G401 (cell line): ENCODE data around the gene VPS29. TPM values are rescaled to one million over a fixed set of nuclear protein-coding genes. Genes with fewer than 3 reads are reported as not detected.
A peak's percentile ranks its signal among the peaks of the same experiment; 100 is the strongest.
"Not testable (repeated sequence)": the region's sequence is repeated elsewhere in the genome, so short reads cannot be mapped to it uniquely, and the experiment has no call there.

Experiments used
- DNase-seq: peaks from one replicate; pipeline ENCODE4 v3.0.0-alpha.2; 2015; ENCODE audit warnings: low spot score
- in situ Hi-C: cut with HindIII; loops from 2 replicates; pipeline ENCODE4 v1.10.0; 2016; ENCODE audit warnings: low sequenced_read_pairs, mixed read lengths
- total RNA-seq: library from RNA; depleted of rRNA; stranded (reverse); fragments of >200 nt; shearing (Covaris generic); gene quantifications from 2 replicates; pipeline ENCODE4 v1.2.3, GENCODE V29; 2014

VPS29 gene
- total RNA-seq, 1 experiment from 2014 or later: 35.3 TPM

GRCh38 chr12:110531741-110532333 lies 29.9 kb upstream of the VPS29 start:
- in situ Hi-C loops: no loop called here
- DNase-seq: peak; percentile 67

GRCh38 chr12:110530511-110530910 lies 28.6 kb upstream of the VPS29 start:
- DNase-seq: no peak
- in situ Hi-C loops: no loop called here

DNA sequence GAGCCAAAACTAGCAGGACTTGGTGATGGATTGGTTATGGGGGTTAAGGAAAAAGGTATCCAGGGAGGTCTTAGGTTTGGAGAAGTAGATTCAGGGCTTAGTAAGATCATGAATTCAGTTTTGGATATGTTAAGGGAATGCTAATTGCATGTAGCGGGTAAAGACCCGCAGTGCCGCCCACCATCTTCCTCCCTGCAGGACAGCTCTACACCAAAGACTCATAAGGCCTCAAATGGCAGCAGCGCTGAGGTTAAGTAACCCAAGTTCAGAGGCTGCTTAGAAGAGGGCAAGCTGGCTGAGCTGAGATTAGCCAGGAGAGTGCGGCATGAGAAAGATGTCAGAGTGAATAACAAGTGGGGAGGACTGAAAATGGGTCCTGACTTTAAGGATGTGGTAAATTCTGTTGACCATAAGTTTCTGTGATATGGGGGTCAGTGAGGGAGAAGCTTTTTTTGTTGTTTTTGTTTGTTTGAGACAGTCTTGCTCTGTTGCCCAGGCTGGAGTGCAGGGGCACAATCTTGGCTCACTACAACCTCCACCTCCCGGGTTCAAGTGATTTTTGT lies 26.4 kb upstream of the VPS29 start:
- DNase-seq: no peak
- in situ Hi-C loops: no loop called here

GRCh38 chr12:110520876-110521712 lies 19.2 kb upstream of the VPS29 start:
- DNase-seq, in situ Hi-C loops: not testable (repeated sequence)

GRCh38 chr12:110518014-110518413 lies 16.1 kb upstream of the VPS29 start:
- DNase-seq, in situ Hi-C loops: not testable (repeated sequence)

- DNase-seq: no peak
- in situ Hi-C loops: no loop called here
These were observed 15.1 kb upstream of the VPS29 start for GRCh38 chr12:110516995-110517394.

DNA sequence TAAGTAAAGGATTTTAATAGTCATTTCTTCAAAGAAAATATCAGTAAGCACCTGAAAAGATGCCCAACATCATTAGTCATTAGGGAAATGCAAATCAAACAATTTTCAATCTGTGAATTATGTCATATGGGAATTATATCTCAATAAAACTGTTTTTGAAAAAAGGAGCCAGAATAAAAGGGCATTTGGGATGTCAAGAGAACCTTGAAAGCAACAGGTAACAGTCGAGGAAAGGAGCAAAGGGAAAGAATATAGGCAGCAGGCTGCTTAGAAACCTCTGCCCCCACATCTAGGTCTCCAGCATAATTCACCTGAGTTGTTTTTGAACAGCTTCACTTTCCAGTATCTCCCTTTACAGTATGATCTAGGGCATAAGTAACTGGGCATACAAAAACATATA lies 12.5 kb upstream of the VPS29 start:
- in situ Hi-C loops: no loop called here
- DNase-seq: no peak

- in situ Hi-C loops: no loop called here
- no peak for DNase-seq
These were observed 11.9 kb upstream of the VPS29 start for GRCh38 chr12:110513842-110514241.

- in situ Hi-C loops: no loop called here
- DNase-seq: no peak
These were observed 6.2 kb upstream of the VPS29 start for GRCh38 chr12:110508071-110508586.

DNA sequence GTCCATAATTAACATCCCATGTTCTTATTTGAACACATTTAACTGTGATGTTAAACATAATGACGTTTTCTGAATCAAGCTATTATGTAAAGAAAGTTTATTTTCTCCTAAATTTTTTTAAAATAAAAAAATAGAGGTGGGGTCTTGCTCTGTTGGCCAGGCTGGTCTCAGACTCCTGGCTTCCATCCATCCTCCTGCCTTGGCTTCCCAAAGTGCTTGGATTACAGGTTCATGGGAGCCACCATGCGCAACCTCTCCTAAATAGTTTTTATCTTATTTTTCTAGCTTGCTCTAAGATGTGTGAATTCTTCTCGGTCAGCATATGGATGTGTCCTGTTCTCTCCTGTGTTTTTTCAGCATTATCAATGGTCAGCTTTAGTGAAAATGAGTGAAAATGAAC lies 3.4 kb upstream of the VPS29 start:
- in situ Hi-C loops: no loop called here
- DNase-seq: no peak

GRCh38 chr12:110503432-110503831 lies 1.5 kb upstream of the VPS29 start:
- no peak for DNase-seq
- in situ Hi-C loops: loop anchor here (5.0 kb wide), 1 partner anchor 36 kb away; the partner anchor contains the start of genes FAM216A and GPN3

GRCh38 chr12:110501399-110501751 lies 536 bp downstream of the VPS29 start:
- in situ Hi-C loops: loop anchor here (5.0 kb wide), 1 partner anchor 34 kb away; the partner anchor contains the start of genes FAM216A and GPN3
- DNase-seq: peak; percentile 55

- in situ Hi-C loops: no loop called here
- no peak for DNase-seq
These were observed 2.8 kb downstream of the VPS29 start for GRCh38 chr12:110498984-110499706.

DNA sequence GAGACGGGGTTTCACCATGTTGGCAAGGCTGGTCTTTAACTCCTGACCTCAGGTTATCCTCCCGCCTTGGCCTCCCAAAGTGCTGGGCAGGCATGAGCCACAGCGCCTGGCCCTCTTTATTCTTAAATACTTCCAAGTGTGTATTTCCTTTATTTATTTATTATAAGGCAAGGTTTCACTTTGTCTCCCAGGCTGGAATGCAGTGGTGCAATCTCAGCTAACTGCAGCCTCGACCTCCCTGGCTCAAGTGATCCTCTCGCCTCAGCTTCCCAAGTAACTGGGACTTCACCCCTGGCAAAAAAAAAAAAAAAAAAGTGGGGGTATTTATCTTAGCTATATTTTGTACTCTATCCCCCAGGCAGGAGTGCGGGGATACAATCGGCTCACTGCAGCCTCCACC lies 26.5 kb downstream of the VPS29 start:
- in situ Hi-C loops: no loop called here
- DNase-seq: no peak

DNA sequence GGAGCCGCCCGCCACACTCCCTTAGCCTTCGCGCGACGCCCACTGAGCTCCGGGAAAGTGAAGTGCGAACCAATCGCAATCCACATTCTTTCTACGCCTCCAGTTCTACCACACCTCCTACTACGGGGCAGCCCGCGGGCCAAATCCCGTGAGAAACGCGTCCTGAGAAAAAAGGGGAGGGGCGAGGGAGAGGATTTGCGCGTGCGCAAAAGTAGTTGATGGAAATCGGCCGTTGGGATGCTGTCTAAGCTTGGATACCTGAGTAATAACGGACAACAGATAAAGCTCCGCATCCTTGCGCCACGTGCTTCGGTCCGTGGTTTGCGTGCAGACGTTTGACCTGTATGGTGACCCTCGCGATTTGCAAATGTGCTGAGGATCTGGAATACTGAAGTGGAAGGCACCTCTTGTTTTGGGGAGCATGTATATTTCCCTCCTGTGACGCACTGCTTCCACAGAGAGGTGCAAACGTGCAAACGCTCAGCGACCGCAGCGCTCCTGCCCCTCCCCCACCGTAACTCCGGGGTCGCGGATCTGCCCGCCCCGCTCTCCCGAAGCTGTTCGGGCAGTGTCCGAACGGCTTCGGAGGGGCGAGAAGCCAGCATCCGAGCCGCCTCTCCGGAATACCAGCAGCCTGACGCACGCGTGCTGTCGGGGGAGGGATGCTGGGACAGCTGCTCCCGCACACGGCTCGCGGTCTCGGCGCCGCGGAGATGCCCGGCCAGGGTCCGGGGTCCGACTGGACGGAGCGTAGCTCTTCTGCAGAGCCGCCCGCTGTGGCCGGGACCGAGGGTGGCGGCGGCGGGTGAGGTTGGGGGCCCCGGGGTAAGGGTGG lies 33.5 kb downstream of the VPS29 start, which contains the start of the genes FAM216A and GPN3:
Gene FAM216A, plus strand, starts transcription at position 632 of the 835 bp plus-strand sequence. Its CDS starts 31 bp downstream, at position 663.
Gene GPN3, minus strand, starts transcription at position 44 of the 835 bp plus-strand sequence. CDS start 54 bp downstream, outside the sequence.
- peak; percentile 99 for DNase-seq
- in situ Hi-C loops: loop anchor here (5.0 kb wide), 1 partner anchor 34 kb away; the partner anchor contains the start of genes RAD9B and VPS29

DNA sequence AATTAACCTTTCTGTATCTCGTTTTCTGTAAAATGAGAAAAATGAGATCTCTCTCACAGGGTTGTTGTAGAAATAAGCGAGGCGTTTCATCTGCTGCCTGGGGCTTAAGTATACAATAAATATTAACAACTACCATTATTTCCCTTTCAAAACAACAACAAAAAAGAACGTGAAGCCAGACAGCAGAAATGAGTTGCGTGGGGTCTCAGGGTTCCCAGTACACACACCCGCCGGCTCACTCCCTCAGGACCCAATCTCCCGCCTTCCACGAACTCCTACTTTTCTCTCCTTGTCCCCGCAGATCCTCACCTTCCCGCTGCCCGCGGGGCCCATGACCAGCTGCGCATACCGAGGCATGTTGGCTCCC lies 34.1 kb downstream of the VPS29 start:
- no peak for DNase-seq
- in situ Hi-C loops: loop anchor here (5.0 kb wide), 1 partner anchor 34 kb away; the partner anchor contains the start of genes RAD9B and VPS29

- in situ Hi-C loops: loop anchor here (5.0 kb wide), 1 partner anchor 36 kb away; the partner anchor contains the start of genes RAD9B and VPS29
- no peak for DNase-seq
These were observed 35.1 kb downstream of the VPS29 start for GRCh38 chr12:110466791-110467190.

DNA sequence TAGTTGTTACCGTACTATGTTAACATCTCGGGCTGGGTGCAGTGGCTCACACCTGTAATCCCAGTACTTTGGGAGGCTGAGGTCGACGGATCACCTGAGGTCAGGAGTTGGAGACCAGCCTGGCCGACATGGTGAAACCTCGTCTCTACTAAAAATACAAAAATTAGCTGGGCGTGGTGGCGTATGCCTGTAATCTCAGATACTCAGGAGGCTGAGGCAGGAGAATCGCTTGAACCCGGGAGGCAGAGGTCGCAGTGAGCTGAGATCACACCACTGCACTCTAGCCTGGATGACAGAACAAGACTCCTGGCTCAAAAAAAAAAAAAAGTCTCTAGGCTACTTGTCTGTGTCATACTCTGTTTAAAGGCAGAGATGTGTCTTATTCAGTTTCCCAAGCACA lies 36.1 kb downstream of the VPS29 start:
- in situ Hi-C loops: loop anchor here (5.0 kb wide), 1 partner anchor 37 kb away; the partner anchor contains the start of genes RAD9B and VPS29

More for the DNA sequence above, 36.1 kb downstream of the VPS29 start:
- DNase-seq: not testable (repeated sequence)
